ENCODE results near the gene PRKAR2B. TPM values are rescaled to one million over a fixed set of nuclear protein-coding genes. Genes with fewer than 3 reads are reported as not detected.

PRKAR2B gene
- total and polyA plus RNA-seq, 11 donors = 7.0 to 50.6 (median 18.5) TPM

- 94 to 96% (median 95%) methylated on average over 4 of the region's 4 CpGs for WGBS, 4 donors
- H3K27me3 ChIP-seq = no peaks in the 10 kb centered on the region
- peaks cover 0 to 24% (median 4%) of the 10 kb centered on the region in 12 donors for H3K4me1 ChIP-seq
- TF ChIP-seq CTCF (IDR thresholded peaks at IDR 0.05) (no peak), POLR2A (IDR thresholded peaks at IDR 0.05) (no peak)
- no peak for DNase-seq
- no peak overlapping the region for H3K4me3 ChIP-seq
- no peak for ATAC-seq
- intact Hi-C loops (cut with DNase I) = loop anchor here in 2 of 10 donors (10.0 kb wide), 2 partner anchors 399 to 419 kb away; partner anchors contain the start of gene BCAP29 (in 1 of the 2)
- peaks cover 0 to 100% (median 100%) of the 10 kb centered on the region in 9 donors for H3K36me3 ChIP-seq
- H3K27ac ChIP-seq = no peak overlapping the region
- H3K9me3 ChIP-seq = no peaks in the 10 kb centered on the region
Measured at GRCh38 chr7:107186240-107186639, 141.7 kb downstream of the PRKAR2B start.

- Histone ChIP-seq H3K9me3 (no peaks in the 10 kb centered on the region), H3K27ac (no peak overlapping the region), H3K36me3 (peaks cover 0 to 100% (median 100%) of the 10 kb centered on the region in 9 donors), H3K27me3 (no peaks in the 10 kb centered on the region), H3K4me3 (no peak overlapping the region), H3K4me1 (peaks cover 0 to 11% (median 0%) of the 10 kb centered on the region in 12 donors)
- ATAC-seq (no peak), DNase-seq (no peak)
- 67 to 75% (median 70%) methylated on average over 2 of the region's 2 CpGs for WGBS, 4 donors
- TF ChIP-seq CTCF (IDR thresholded peaks at IDR 0.05) (no peak), POLR2A (IDR thresholded peaks at IDR 0.05) (no peak)
- intact Hi-C loops (cut with DNase I) = loop anchor here in 2 of 10 donors (10.0 kb wide), 2 partner anchors 397 to 417 kb away; partner anchors contain the start of gene BCAP29 (in 1 of the 2)
Measured at GRCh38 chr7:107187774-107188173, 143.3 kb downstream of the PRKAR2B start.

GRCh38 chr7:107190090-107190489, 145.6 kb downstream of the PRKAR2B start:
- ATAC-seq = no peak
- H3K4me3 ChIP-seq = no peak overlapping the region
- no peak overlapping the region for H3K27ac ChIP-seq
- peaks cover 0 to 100% (median 87%) of the 10 kb centered on the region in 9 donors for H3K36me3 ChIP-seq
- no peaks in the 10 kb centered on the region for H3K9me3 ChIP-seq
- H3K4me1 ChIP-seq = peaks cover 0 to 13% (median 0%) of the 10 kb centered on the region in 12 donors
- intact Hi-C loops (cut with DNase I) = loop anchor here in 2 of 10 donors (10.0 kb wide), 2 partner anchors 535 to 685 kb away; no protein-coding TSS in a partner anchor
- 95 to 99% (median 97%) methylated on average over 2 of the region's 2 CpGs for WGBS, 4 donors
- no peak for DNase-seq
- TF ChIP-seq POLR2A (IDR thresholded peaks at IDR 0.05) (no peak), CTCF (IDR thresholded peaks at IDR 0.05) (no peak)
- H3K27me3 ChIP-seq = no peaks in the 10 kb centered on the region

GRCh38 chr7:107194052-107194451, 149.5 kb downstream of the PRKAR2B start:
- peaks cover 0 to 100% (median 87%) of the 10 kb centered on the region in 9 donors for H3K36me3 ChIP-seq
- intact Hi-C loops (cut with DNase I) = loop anchor here in 2 of 10 donors (10.0 kb wide), 2 partner anchors 531 to 681 kb away; no protein-coding TSS in a partner anchor

More at GRCh38 chr7:107194052-107194451, 149.5 kb downstream of the PRKAR2B start:
- WGBS, 4 donors = 25 to 45% (median 36%) methylated on average over 1 of the region's 1 CpG
- H3K27me3 ChIP-seq = no peaks in the 10 kb centered on the region
- DNase-seq (no peak), ATAC-seq (no peak)
- no peaks in the 10 kb centered on the region for H3K9me3 ChIP-seq
- H3K27ac ChIP-seq = peak overlapping the region in 2 of 12 donors; percentile 0 to 31
- H3K4me3 ChIP-seq = no peak overlapping the region
- peaks cover 0 to 13% (median 0%) of the 10 kb centered on the region in 12 donors for H3K4me1 ChIP-seq
- TF ChIP-seq POLR2A (IDR thresholded peaks at IDR 0.05) = no peak
- peak in 2 of 12 donors; percentile 13 to 22 for TF ChIP-seq CTCF (IDR thresholded peaks at IDR 0.05)

Data from heart left ventricle (tissue), 16 donors.